Left ventricle myocardium inferior (tissue), 1 donor: ENCODE data around the gene PCNP. TPM values are rescaled to one million over a fixed set of nuclear protein-coding genes. Genes with fewer than 3 reads are reported as not detected.
A peak's percentile ranks its signal among the peaks of the same experiment; 100 is the strongest.

ENCODE experiments used
- DNase-seq: peaks from one replicate; pipeline ENCODE4 v3.0.0-alpha.2; 2020
- H3K27ac ChIP-seq: fragments of 200-600 bp; replicated peaks from 2 replicates; pipeline ENCODE4 v1.8.0; 2021
- H3K27me3 ChIP-seq: fragments of 200-600 bp; 2 replicates; pipeline ENCODE4 v1.8.0; 2021; ENCODE audit warnings: low read depth
- H3K36me3 ChIP-seq: fragments of 200-600 bp; 2 replicates; pipeline ENCODE4 v1.8.0; 2021
- H3K4me1 ChIP-seq: fragments of 200-600 bp; 2 replicates; pipeline ENCODE4 v1.8.0; 2021
- H3K4me3 ChIP-seq: fragments of 200-600 bp; 2 replicates; pipeline ENCODE4 v1.8.0; 2021; ENCODE audit warnings: mild to moderate bottlenecking, moderate library complexity
- H3K9me3 ChIP-seq: fragments of 200-600 bp; replicated peaks from 2 replicates; pipeline ENCODE4 v1.8.0; 2021
- intact Hi-C: fragments of 100-400 bp; cut with micrococcal nuclease; formaldehyde crosslinking; loops from one replicate; pipeline ENCODE4 v1.11.0; 2022
- total RNA-seq: library from RNA; stranded (reverse); fragmentation: NEBNext Ultra II Directional; extraction: Animal tissue kit (Norgen Biotek cat#: 25700); gene quantifications from one replicate; pipeline ENCODE4 v1.2.1, GENCODE V29; 2021
- TF ChIP-seq, protein P1 (sequence below): fragments of 200-600 bp; IDR thresholded peaks from 2 replicates; pipeline ENCODE4 v1.8.0; 2021; ENCODE audit warnings: antibody characterized with exemption, mild to moderate bottlenecking, borderline replicate concordance
- donor health status: DM: no; HTN: yes; CAD: no; lungs with severe emphysema.

Gene PCNP
- total RNA-seq, 1 donor from 2014 or later, result 121 TPM

DNA sequence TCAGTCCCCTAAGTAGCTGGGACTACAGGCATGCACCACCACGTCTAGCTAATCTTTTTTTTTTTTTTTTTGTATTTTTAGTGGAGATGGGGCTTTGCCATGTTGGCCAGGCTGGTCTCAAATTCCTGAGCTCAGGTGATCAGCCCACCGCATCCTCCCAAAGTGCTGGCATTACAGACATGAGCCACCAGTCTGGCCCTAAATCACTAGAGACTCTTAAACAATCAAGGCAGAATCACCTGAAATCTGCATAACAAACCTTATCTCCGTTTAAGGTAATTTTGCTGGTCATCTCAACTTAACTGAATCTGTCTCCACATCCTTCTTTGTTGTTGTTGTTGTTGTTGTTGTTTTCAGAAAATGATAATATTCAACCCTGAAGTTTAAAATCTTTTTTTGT is 17.9 kb upstream of the PCNP start:
- TF ChIP-seq, protein P1, sequence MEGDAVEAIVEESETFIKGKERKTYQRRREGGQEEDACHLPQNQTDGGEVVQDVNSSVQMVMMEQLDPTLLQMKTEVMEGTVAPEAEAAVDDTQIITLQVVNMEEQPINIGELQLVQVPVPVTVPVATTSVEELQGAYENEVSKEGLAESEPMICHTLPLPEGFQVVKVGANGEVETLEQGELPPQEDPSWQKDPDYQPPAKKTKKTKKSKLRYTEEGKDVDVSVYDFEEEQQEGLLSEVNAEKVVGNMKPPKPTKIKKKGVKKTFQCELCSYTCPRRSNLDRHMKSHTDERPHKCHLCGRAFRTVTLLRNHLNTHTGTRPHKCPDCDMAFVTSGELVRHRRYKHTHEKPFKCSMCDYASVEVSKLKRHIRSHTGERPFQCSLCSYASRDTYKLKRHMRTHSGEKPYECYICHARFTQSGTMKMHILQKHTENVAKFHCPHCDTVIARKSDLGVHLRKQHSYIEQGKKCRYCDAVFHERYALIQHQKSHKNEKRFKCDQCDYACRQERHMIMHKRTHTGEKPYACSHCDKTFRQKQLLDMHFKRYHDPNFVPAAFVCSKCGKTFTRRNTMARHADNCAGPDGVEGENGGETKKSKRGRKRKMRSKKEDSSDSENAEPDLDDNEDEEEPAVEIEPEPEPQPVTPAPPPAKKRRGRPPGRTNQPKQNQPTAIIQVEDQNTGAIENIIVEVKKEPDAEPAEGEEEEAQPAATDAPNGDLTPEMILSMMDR, result no peak
- intact Hi-C loops, result no loop called here

DNA sequence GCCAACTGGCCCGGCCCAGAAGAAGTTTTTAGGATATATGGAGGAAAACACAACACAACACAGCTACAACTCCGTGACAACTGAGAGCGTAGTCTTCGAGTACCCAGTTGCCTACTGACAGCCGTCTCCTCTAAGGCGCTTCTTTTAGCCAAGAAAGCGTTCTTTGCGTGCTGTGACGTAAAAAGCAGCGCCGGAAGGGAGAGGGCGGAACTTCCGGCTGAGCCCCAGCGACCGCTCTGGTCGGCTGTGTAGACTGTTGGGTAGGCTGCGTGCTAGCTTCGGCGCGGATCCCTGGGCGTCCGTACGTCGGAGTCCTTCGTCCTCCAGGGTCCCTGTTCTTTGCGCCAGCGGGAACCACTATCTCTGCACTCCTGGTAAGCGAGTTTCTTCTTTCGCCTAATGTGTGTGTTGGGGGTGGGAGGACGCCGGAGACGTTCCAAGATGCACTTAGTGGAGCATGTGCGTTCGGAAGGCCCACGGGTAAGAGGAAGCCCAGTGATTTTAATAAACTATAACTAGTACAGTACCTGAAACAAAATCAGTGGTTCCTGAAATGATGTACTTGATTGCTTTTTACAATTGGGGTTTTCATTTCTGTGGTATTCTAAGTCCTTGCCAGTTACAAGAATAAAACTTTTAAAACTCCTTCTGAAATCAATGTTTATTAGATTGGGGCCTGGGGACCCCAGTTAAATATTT is 12.2 kb upstream of the PCNP start, which contains the start of gene TRMT10C:
Gene TRMT10C (plus strand): TSS at position 239 of the 699 bp plus-strand sequence. CDS start 2,914 bp downstream, outside the sequence.
- H3K27ac ChIP-seq, result peak within 1 kb of the TSS; percentile 93
- peak within 1 kb of the TSS; percentile 88 for H3K4me3 ChIP-seq
- intact Hi-C loops, result no loop called here
- peak; percentile 91 for DNase-seq
- peaks cover 23% of the 10 kb centered on the region for H3K36me3 ChIP-seq
- H3K4me1 ChIP-seq, result peaks cover 40% of the 10 kb centered on the region
- H3K27me3 ChIP-seq, result peaks cover 17% of the 10 kb centered on the region
- TF ChIP-seq, protein P1, result no peak
- no peaks in the 10 kb centered on the region for H3K9me3 ChIP-seq

More for the DNA sequence above, 17.9 kb upstream of the PCNP start:
- no peak for DNase-seq
- peaks cover 29% of the 10 kb centered on the region for H3K27me3 ChIP-seq
- H3K36me3 ChIP-seq, result no peaks in the 10 kb centered on the region
- no peak overlapping the region for H3K27ac ChIP-seq
- no peak overlapping the region for H3K4me3 ChIP-seq
- H3K4me1 ChIP-seq, result peaks cover 3% of the 10 kb centered on the region
- no peaks in the 10 kb centered on the region for H3K9me3 ChIP-seq

DNA sequence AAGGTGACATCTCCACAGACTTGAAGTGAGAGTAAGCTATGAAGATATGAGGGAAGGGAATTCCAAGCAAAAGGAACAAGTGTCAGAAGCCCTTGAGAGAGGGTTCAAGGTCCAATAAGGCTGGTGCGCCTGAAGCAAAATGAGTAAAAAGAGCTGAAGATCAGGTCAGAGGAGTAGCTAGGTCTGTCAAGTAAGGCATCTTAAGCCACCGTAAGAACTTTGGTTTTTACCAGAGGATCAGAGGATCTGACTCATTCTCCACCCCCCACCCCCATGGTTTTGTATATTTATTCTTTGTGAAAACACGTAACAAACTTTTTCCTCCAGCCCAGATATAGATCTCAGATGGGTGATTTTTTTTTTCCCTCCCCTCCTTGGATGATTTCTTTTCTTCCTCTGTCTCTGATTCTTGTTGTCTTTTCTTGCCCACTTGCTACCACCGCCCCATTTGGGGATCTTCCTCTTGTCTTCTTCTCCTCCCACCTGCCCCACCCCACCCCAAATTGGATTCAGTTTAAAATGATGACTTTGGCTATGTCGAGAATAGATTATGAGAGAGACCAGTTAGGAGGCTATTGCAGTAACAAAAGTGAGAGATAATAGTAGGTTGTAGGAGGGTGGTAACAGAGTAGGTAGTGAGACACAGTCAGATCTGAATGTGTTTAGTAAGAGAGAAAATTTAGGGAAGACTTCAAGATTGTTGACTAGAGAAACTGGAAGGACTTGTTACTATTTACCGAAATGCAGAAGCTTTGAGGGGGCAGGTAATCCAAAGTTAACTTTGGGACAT is 6.3 kb upstream of the PCNP start:
- H3K36me3 ChIP-seq, result peaks cover 28% of the 10 kb centered on the region
- intact Hi-C loops, result no loop called here
- TF ChIP-seq, protein P1, result no peak
- DNase-seq, result no peak
- no peak overlapping the region for H3K27ac ChIP-seq
- H3K27me3 ChIP-seq, result no peaks in the 10 kb centered on the region
- H3K9me3 ChIP-seq, result no peaks in the 10 kb centered on the region
- peaks cover 27% of the 10 kb centered on the region for H3K4me1 ChIP-seq
- H3K4me3 ChIP-seq, result no peak overlapping the region

DNA sequence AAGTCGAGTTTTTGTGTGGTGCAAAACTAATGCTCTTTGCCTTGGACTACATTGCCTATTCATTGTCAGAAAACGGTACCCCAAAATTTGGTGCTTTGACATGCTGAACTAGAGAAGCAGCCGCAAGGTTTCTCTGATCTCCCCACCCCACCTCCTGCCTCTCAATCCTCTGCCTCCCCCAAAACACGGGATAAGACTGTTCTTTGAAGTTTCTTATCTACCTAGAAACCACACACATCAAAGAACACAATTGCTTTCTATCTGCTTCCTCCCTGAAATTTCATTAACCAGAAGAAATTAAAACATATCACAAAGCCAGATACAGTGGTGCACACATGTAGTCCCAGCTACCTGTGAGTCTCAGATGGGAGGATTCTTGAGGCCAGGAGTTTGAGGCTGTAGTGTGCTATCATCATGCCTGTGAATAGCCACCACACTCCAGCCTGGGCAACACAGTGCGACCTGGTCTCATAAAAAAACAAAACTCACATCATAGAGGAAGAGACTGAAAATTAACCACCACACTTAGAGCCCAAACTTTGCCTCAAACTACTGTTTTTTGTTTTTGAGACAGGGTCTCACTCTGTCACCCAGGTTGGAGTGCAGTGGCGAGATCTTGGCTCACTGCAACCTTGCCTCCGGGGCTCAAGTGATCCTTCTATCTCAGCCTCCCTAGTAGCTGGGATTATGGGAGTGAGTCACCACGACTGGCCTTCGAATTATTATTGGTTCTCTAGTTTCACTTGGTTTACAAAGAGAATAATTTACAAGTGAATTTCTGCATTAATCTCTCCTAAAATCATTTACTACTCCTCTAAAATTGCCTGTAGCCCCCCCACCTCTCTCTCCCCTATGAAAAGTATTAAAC is 2.7 kb upstream of the PCNP start:
- no peak for DNase-seq
- intact Hi-C loops, result no loop called here
- H3K36me3 ChIP-seq, result peaks cover 11% of the 10 kb centered on the region
- peaks cover 22% of the 10 kb centered on the region for H3K4me1 ChIP-seq
- no peaks in the 10 kb centered on the region for H3K27me3 ChIP-seq
- no peak overlapping the region for H3K4me3 ChIP-seq
- no peak overlapping the region for H3K27ac ChIP-seq
- TF ChIP-seq, protein P1, result no peak
- H3K9me3 ChIP-seq, result no peaks in the 10 kb centered on the region
